Activated CD4-positive, alpha-beta memory T cell treated with anti-CD3 and anti-CD28 coated beads, Interleukin-2, amount 10 ng/mL, durations not matched to agents 7 days and 5 days (primary cell): Measurements from ENCODE around the gene MARCHF3. TPM values are rescaled to one million over a fixed set of nuclear protein-coding genes. Genes with fewer than 3 reads are reported as not detected.
"Not testable (repeated sequence)": the region's sequence is repeated elsewhere in the genome, so short reads cannot be mapped to it uniquely, and the experiment has no call there.

Source experiments
- CTCF ChIA-PET: fragments of 350-600 bp; sonication (Branson Sonifier 250); formaldehyde crosslinking; loops from one replicate; lab custom pipeline; 2021; ENCODE audit warnings: antibody characterized with exemption, inconsistent platforms; lab: Charles Lee
- POLR2A ChIA-PET: fragments of 350-600 bp; sonication (Branson Sonifier 250); formaldehyde crosslinking; loops from one replicate; lab custom pipeline; 2021; ENCODE audit warnings: antibody characterized with exemption; lab: Charles Lee
- DNase-seq: peaks from one replicate; pipeline ENCODE4 v3.0.0-alpha.2; 2020
- H3K27ac Mint-ChIP-seq: one replicate; pipeline ENCODE4 v1.8.0; 2021; ENCODE audit warnings: mild to moderate bottlenecking, mixed read lengths
- H3K27me3 Mint-ChIP-seq: one replicate; pipeline ENCODE4 v1.8.0; 2021; ENCODE audit warnings: mixed read lengths
- H3K36me3 Mint-ChIP-seq: one replicate; pipeline ENCODE4 v1.8.0; 2021; ENCODE audit warnings: low read depth, mixed read lengths
- H3K4me1 Mint-ChIP-seq: one replicate; pipeline ENCODE4 v1.8.0; 2021; ENCODE audit warnings: mixed read lengths
- H3K4me3 Mint-ChIP-seq: one replicate; pipeline ENCODE4 v1.8.0; 2021; ENCODE audit warnings: mild to moderate bottlenecking, mixed read lengths
- H3K9me3 Mint-ChIP-seq: one replicate; pipeline ENCODE4 v1.8.0; 2021; ENCODE audit warnings: mixed read lengths
- total RNA-seq, 2 experiments: library from RNA; stranded (reverse); gene quantifications; one replicate each; pipeline ENCODE4 v1.2.3, GENCODE V29; 2021

MARCHF3 gene
- total RNA-seq, 2 experiments from 2014 or later: 0.68 to 0.70 TPM

- Mint-ChIP-seq H3K4me3 (no peak overlapping the region), H3K9me3 (peaks cover 3% of the 10 kb centered on the region), H3K4me1 (peaks cover 45% of the 10 kb centered on the region), H3K27ac (peak overlapping the region; percentile 48), H3K27me3 (no peaks in the 10 kb centered on the region), H3K36me3 (peaks cover 43% of the 10 kb centered on the region)
- CTCF ChIA-PET: interaction anchor here (1.4 kb wide), 1 partner anchor 76 kb away, joined by 5 read pairs; no protein-coding TSS in a partner anchor
- no peak for DNase-seq
- POLR2A ChIA-PET: interaction anchor here (1.1 to 3.5 kb wide), 4 partner anchors 9 to 124 kb away, joined by 3 to 24 read pairs (median 6); partner anchors contain the start of gene LMNB1
These were observed 175.7 kb downstream of the MARCHF3 start for GRCh38 chr5:126854526-126855110.

GRCh38 chr5:126853541-126854307 lies 176.6 kb downstream of the MARCHF3 start:
- POLR2A ChIA-PET: interaction anchor here (0.8 to 3.5 kb wide), 5 partner anchors 8 to 123 kb away, joined by 3 to 24 read pairs (median 5); partner anchors contain the start of gene LMNB1

GRCh38 chr5:126852841-126853271 lies 177.5 kb downstream of the MARCHF3 start:
- ChIA-PET POLR2A (interaction anchor here (0.6 to 3.5 kb wide), 3 partner anchors 41 to 154 kb away, joined by 3 to 24 read pairs (median 8); partner anchors contain the start of gene LMNB1), CTCF (no interaction called here)
- Mint-ChIP-seq H3K9me3 (peaks cover 3% of the 10 kb centered on the region), H3K27me3 (no peaks in the 10 kb centered on the region), H3K4me1 (peaks cover 45% of the 10 kb centered on the region), H3K27ac (peak overlapping the region; percentile 91), H3K4me3 (peak overlapping the region; percentile 69), H3K36me3 (peaks cover 39% of the 10 kb centered on the region)
- no peak for DNase-seq

More at GRCh38 chr5:126853541-126854307, 176.6 kb downstream of the MARCHF3 start:
- H3K4me1 Mint-ChIP-seq: peaks cover 45% of the 10 kb centered on the region
- CTCF ChIA-PET: interaction anchor here (1.4 kb wide), 1 partner anchor 75 kb away, joined by 5 read pairs; no protein-coding TSS in a partner anchor
- peak overlapping the region; percentile 91 for H3K27ac Mint-ChIP-seq
- not testable (repeated sequence) for H3K27me3 Mint-ChIP-seq, H3K9me3 Mint-ChIP-seq
- DNase-seq: peak; percentile 39
- peaks cover 43% of the 10 kb centered on the region for H3K36me3 Mint-ChIP-seq
- peak overlapping the region; percentile 69 for H3K4me3 Mint-ChIP-seq

- ChIA-PET CTCF (interaction anchor here (0.6 to 1.5 kb wide), 2 partner anchors 74 to 128 kb away, joined by 3 read pairs; no protein-coding TSS in a partner anchor), POLR2A (interaction anchor here (0.6 to 3.5 kb wide), 2 partner anchors 74 to 153 kb away, joined by 3 to 24 read pairs; partner anchors contain the start of gene LMNB1)
- Mint-ChIP-seq H3K27ac (peak overlapping the region; percentile 91), H3K4me1 (peaks cover 48% of the 10 kb centered on the region), H3K4me3 (no peak overlapping the region), H3K27me3 (no peaks in the 10 kb centered on the region), H3K9me3 (peaks cover 3% of the 10 kb centered on the region), H3K36me3 (peaks cover 33% of the 10 kb centered on the region)
- DNase-seq: no peak
These were observed 178.2 kb downstream of the MARCHF3 start for GRCh38 chr5:126852091-126852571.

- no peak for DNase-seq
- Mint-ChIP-seq H3K27ac (peak overlapping the region; percentile 91), H3K9me3 (peaks cover 3% of the 10 kb centered on the region), H3K4me3 (no peak overlapping the region), H3K27me3 (no peaks in the 10 kb centered on the region), H3K4me1 (peaks cover 52% of the 10 kb centered on the region), H3K36me3 (peaks cover 31% of the 10 kb centered on the region)
- POLR2A ChIA-PET: interaction anchor here (3.5 kb wide), 1 partner anchor 74 kb away, joined by 24 read pairs; the partner anchor contains the start of gene LMNB1
- CTCF ChIA-PET: interaction anchor here (1.5 kb wide), 1 partner anchor 73 kb away, joined by 3 read pairs; no protein-coding TSS in a partner anchor
These were observed 178.8 kb downstream of the MARCHF3 start for GRCh38 chr5:126851501-126852011.

GRCh38 chr5:126849101-126849678 lies 181.2 kb downstream of the MARCHF3 start:
- Mint-ChIP-seq H3K4me1 (peaks cover 59% of the 10 kb centered on the region), H3K4me3 (no peak overlapping the region), H3K27me3 (no peaks in the 10 kb centered on the region), H3K36me3 (peaks cover 19% of the 10 kb centered on the region), H3K27ac (no peak overlapping the region), H3K9me3 (peaks cover 3% of the 10 kb centered on the region)
- POLR2A ChIA-PET: interaction anchor here (0.8 kb wide), 1 partner anchor 20 kb away, joined by 3 read pairs; no protein-coding TSS in a partner anchor
- CTCF ChIA-PET: interaction anchor here (1.1 to 1.2 kb wide), 2 partner anchors 13 to 71 kb away, joined by 3 read pairs; no protein-coding TSS in a partner anchor
- no peak for DNase-seq

GRCh38 chr5:126848253-126848652 lies 182.1 kb downstream of the MARCHF3 start:
- H3K36me3 Mint-ChIP-seq: peaks cover 10% of the 10 kb centered on the region
- H3K9me3 Mint-ChIP-seq: no peaks in the 10 kb centered on the region
- peaks cover 56% of the 10 kb centered on the region for H3K4me1 Mint-ChIP-seq
- no peak for DNase-seq
- H3K27ac Mint-ChIP-seq: no peak overlapping the region
- CTCF ChIA-PET: interaction anchor here (1.2 kb wide), 1 partner anchor 14 kb away, joined by 3 read pairs; no protein-coding TSS in a partner anchor
- no peaks in the 10 kb centered on the region for H3K27me3 Mint-ChIP-seq
- no peak overlapping the region for H3K4me3 Mint-ChIP-seq
- POLR2A ChIA-PET: interaction anchor here (0.8 to 1.0 kb wide), 2 partner anchors 21 to 425 kb away, joined by 3 read pairs; partner anchors contain the start of gene GRAMD2B

- DNase-seq: no peak
- CTCF ChIA-PET: no interaction called here
- H3K4me1 Mint-ChIP-seq: peaks cover 53% of the 10 kb centered on the region
- H3K27ac Mint-ChIP-seq: no peak overlapping the region
- POLR2A ChIA-PET: interaction anchor here (1.0 to 1.1 kb wide), 2 partner anchors 36 to 424 kb away, joined by 3 to 4 read pairs; partner anchors contain the start of gene GRAMD2B
- H3K27me3 Mint-ChIP-seq: no peaks in the 10 kb centered on the region
- no peaks in the 10 kb centered on the region for H3K9me3 Mint-ChIP-seq
- H3K4me3 Mint-ChIP-seq: no peak overlapping the region
- peaks cover 6% of the 10 kb centered on the region for H3K36me3 Mint-ChIP-seq
These were observed 182.5 kb downstream of the MARCHF3 start for GRCh38 chr5:126847826-126848251.

DNA sequence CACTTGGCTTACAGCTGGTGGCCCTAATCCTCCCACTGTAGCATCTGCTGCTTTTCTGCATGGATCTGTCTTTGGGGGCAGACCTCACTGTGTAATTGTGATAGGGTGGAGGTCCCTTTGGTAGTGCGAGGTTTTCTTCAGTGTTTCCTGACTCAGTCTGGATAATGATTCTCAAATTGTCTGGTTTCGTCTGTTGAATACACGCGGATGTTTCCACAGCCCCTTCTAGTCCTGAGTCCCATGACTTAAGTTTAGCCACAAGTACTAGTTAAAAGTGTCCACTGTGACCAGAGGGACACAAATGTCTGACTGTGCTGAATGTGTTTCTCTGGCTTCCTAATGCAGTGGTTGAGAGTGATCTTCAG lies 182.9 kb downstream of the MARCHF3 start:
- Mint-ChIP-seq H3K4me1 (peaks cover 49% of the 10 kb centered on the region), H3K9me3 (no peaks in the 10 kb centered on the region), H3K27ac (no peak overlapping the region), H3K36me3 (peaks cover 4% of the 10 kb centered on the region), H3K4me3 (no peak overlapping the region), H3K27me3 (no peaks in the 10 kb centered on the region)
- POLR2A ChIA-PET: interaction anchor here (1.0 to 1.1 kb wide), 2 partner anchors 36 to 424 kb away, joined by 3 to 4 read pairs; partner anchors contain the start of gene GRAMD2B
- DNase-seq: no peak
- CTCF ChIA-PET: no interaction called here

- Mint-ChIP-seq H3K4me1 (peaks cover 43% of the 10 kb centered on the region), H3K9me3 (no peaks in the 10 kb centered on the region), H3K4me3 (no peak overlapping the region), H3K36me3 (no peaks in the 10 kb centered on the region), H3K27me3 (no peaks in the 10 kb centered on the region), H3K27ac (no peak overlapping the region)
- ChIA-PET CTCF (no interaction called here), POLR2A (interaction anchor here (1.1 kb wide), 1 partner anchor 35 kb away, joined by 4 read pairs; no protein-coding TSS in a partner anchor)
- DNase-seq: no peak
These were observed 183.5 kb downstream of the MARCHF3 start for GRCh38 chr5:126846744-126847455.

DNA sequence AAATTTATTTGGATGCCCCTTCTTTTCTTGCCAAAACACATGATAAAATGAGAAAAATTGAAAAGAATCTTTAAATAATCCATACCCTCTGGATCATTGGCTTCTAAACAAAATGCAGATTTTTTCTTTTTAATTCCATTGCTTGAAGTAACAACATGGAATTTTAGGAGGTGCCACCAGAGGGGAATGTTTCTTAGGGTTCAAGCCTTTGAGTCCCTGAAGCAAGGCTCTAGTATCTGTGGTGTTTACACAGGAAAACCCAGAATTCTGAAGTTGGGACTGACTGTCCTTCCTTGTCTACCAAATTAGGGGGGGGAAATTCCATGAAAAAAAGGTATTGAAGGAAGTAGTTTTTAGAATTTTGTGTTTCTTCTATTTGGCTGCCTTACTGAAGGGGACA lies 184.0 kb downstream of the MARCHF3 start:
- peaks cover 38% of the 10 kb centered on the region for H3K4me1 Mint-ChIP-seq

More for the DNA sequence above, 184.0 kb downstream of the MARCHF3 start:
- Mint-ChIP-seq H3K36me3 (peaks cover 5% of the 10 kb centered on the region), H3K9me3 (no peaks in the 10 kb centered on the region), H3K4me3 (no peak overlapping the region), H3K27ac (no peak overlapping the region), H3K27me3 (no peaks in the 10 kb centered on the region)
- DNase-seq: no peak
- ChIA-PET POLR2A (interaction anchor here (0.6 to 1.2 kb wide), 3 partner anchors 8 to 69 kb away, joined by 4 to 6 read pairs (median 5); partner anchors contain the start of gene LMNB1), CTCF (interaction anchor here (1.3 kb wide), 1 partner anchor 171 kb away, joined by 4 read pairs; no protein-coding TSS in a partner anchor)
